Glutamatergic neuron (in vitro differentiated cells): ENCODE data around the gene ATP2B2. TPM values are rescaled to one million over a fixed set of nuclear protein-coding genes. Genes with fewer than 3 reads are reported as not detected.

Experiments
- DNase-seq: peaks from one replicate; pipeline ENCODE4 v3.0.0; 2022
- H3K27ac Mint-ChIP-seq: one replicate; pipeline ENCODE4 v1.8.0; 2020; ENCODE audit warnings: mild to moderate bottlenecking, mixed read lengths, inconsistent platforms; ENCODE audit not compliant: unreplicated experiment
- H3K27me3 Mint-ChIP-seq: one replicate; pipeline ENCODE4 v1.8.0; 2020; ENCODE audit warnings: mild to moderate bottlenecking, moderate library complexity, mixed read lengths, inconsistent platforms; ENCODE audit not compliant: unreplicated experiment
- H3K36me3 Mint-ChIP-seq: one replicate; pipeline ENCODE4 v1.8.0; 2020; ENCODE audit warnings: mild to moderate bottlenecking, mixed read lengths, inconsistent platforms; ENCODE audit not compliant: unreplicated experiment
- H3K4me1 Mint-ChIP-seq: one replicate; pipeline ENCODE4 v1.8.0; 2020; ENCODE audit warnings: mild to moderate bottlenecking, low read depth, mixed read lengths, inconsistent platforms; ENCODE audit not compliant: unreplicated experiment
- H3K4me3 Mint-ChIP-seq: one replicate; pipeline ENCODE4 v1.8.0; 2020; ENCODE audit warnings: mild to moderate bottlenecking, mixed read lengths, inconsistent platforms; ENCODE audit not compliant: unreplicated experiment
- H3K9me3 Mint-ChIP-seq: one replicate; pipeline ENCODE4 v1.8.0; 2020; ENCODE audit warnings: mild to moderate bottlenecking, moderate library complexity, mixed read lengths, inconsistent platforms; ENCODE audit not compliant: unreplicated experiment
- CTCF ChIP-seq: fragments of 200-600 bp; sonication (generic); IDR thresholded peaks from one replicate; pipeline ENCODE4 v1.5.0; 2021; ENCODE audit not compliant: partially characterized antibody, unreplicated experiment
- total RNA-seq: library from RNA; stranded (reverse); fragmentation: NEBNext Ultra II Directional; extraction: Animal tissue kit (Norgen Biotek cat#: 25700); gene quantifications from one replicate; pipeline ENCODE4 v1.2.1, GENCODE V29; 2021; ENCODE audit not compliant: unreplicated experiment

ATP2B2 gene
- total RNA-seq, 1 donor from 2014 or later: 31.2 TPM

- Mint-ChIP-seq H3K36me3 (no peaks in the 10 kb centered on the region), H3K27ac (no peak overlapping the region), H3K27me3 (peaks cover 4% of the 10 kb centered on the region), H3K4me1 (peaks cover 6% of the 10 kb centered on the region), H3K9me3 (peaks cover 4% of the 10 kb centered on the region), H3K4me3 (no peak overlapping the region)
- peak; percentile 37 for DNase-seq
- no peak for TF ChIP-seq CTCF
Observed at GRCh38 chr3:10289787-10290355, 215.5 kb downstream of the ATP2B2 start.

- peaks cover 4% of the 10 kb centered on the region for H3K9me3 Mint-ChIP-seq
- peaks cover 6% of the 10 kb centered on the region for H3K4me1 Mint-ChIP-seq
- DNase-seq: no peak
- no peak overlapping the region for H3K4me3 Mint-ChIP-seq
- no peak for TF ChIP-seq CTCF
- H3K27me3 Mint-ChIP-seq: peaks cover 4% of the 10 kb centered on the region
- H3K36me3 Mint-ChIP-seq: no peaks in the 10 kb centered on the region
- no peak overlapping the region for H3K27ac Mint-ChIP-seq
Observed at GRCh38 chr3:10289077-10289476, 216.3 kb downstream of the ATP2B2 start.

DNA sequence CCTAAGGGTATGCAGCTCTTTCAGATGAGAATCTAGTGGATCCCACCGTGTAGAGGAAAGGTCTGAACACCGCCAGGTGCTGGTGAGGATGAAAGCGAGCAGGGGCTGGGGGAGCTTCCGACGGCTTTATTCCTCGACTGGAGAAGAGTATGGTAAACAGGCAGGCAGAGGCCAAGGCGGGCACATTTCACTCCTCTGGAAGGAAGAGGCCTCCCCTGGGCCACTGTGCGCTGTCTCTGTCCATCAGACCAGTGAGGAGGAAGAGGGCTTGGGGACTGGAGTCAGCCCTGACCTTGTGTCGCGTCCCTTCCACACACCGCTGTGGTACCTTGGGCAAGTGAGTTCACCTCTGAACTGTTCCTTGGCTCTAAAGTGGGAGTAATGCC lies 216.8 kb downstream of the ATP2B2 start:
- H3K4me3 Mint-ChIP-seq: no peak overlapping the region
- H3K27me3 Mint-ChIP-seq: peaks cover 4% of the 10 kb centered on the region
- peaks cover 4% of the 10 kb centered on the region for H3K9me3 Mint-ChIP-seq
- peaks cover 6% of the 10 kb centered on the region for H3K4me1 Mint-ChIP-seq
- no peaks in the 10 kb centered on the region for H3K36me3 Mint-ChIP-seq
- no peak overlapping the region for H3K27ac Mint-ChIP-seq
- no peak for TF ChIP-seq CTCF
- DNase-seq: no peak

DNA sequence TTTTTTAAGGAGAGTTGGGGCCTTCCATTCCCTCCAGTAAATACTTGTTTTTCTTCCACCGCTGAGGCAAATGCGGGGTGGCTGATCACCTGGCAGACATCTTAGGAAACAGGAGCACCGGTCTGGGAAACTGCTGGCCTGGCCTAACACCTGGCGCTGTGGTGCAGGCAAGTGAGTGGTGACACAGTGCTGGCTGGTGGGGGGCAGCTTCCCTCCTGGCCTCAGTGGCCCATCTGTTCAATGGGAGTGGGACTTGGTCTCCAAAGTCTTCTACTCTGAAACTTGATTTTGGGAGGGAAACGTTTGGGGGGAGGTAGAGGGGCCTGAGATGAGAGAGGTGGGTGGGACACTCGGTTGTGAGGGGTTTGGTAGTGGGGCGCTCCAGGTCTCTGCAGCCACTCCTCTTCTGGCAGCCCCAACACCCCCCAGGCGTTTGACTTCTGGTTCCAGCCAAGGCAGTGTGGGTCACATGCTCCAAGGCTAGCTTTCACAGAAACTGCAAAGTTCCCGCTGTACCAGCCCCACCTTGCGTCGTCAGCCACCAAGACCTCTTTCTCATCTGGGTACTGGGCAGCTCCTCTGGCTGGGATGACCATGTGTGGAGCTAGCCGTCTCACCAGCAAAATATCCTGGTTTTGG lies 217.3 kb downstream of the ATP2B2 start:
- H3K4me3 Mint-ChIP-seq: no peak overlapping the region
- no peak for TF ChIP-seq CTCF
- H3K27me3 Mint-ChIP-seq: peaks cover 4% of the 10 kb centered on the region
- H3K4me1 Mint-ChIP-seq: peaks cover 6% of the 10 kb centered on the region
- DNase-seq: no peak
- H3K36me3 Mint-ChIP-seq: no peaks in the 10 kb centered on the region
- peaks cover 4% of the 10 kb centered on the region for H3K9me3 Mint-ChIP-seq
- no peak overlapping the region for H3K27ac Mint-ChIP-seq

GRCh38 chr3:10286596-10287295 lies 218.6 kb downstream of the ATP2B2 start:
- Mint-ChIP-seq H3K36me3 (no peaks in the 10 kb centered on the region), H3K9me3 (peaks cover 4% of the 10 kb centered on the region), H3K4me3 (no peak overlapping the region), H3K4me1 (peaks cover 6% of the 10 kb centered on the region), H3K27ac (no peak overlapping the region), H3K27me3 (peaks cover 2% of the 10 kb centered on the region)
- no peak for TF ChIP-seq CTCF
- no peak for DNase-seq
